NOMO-1 treated with dmso at 0.1 percent for 144 hours (cell line): Measurements from ENCODE around the gene MLYCD.

Source experiments
- DNase-seq: peaks from one replicate; lab custom pipeline; 2025; ENCODE audit not compliant: unreplicated experiment; lab: John Stamatoyannopoulos, UW

The MLYCD gene

DNA sequence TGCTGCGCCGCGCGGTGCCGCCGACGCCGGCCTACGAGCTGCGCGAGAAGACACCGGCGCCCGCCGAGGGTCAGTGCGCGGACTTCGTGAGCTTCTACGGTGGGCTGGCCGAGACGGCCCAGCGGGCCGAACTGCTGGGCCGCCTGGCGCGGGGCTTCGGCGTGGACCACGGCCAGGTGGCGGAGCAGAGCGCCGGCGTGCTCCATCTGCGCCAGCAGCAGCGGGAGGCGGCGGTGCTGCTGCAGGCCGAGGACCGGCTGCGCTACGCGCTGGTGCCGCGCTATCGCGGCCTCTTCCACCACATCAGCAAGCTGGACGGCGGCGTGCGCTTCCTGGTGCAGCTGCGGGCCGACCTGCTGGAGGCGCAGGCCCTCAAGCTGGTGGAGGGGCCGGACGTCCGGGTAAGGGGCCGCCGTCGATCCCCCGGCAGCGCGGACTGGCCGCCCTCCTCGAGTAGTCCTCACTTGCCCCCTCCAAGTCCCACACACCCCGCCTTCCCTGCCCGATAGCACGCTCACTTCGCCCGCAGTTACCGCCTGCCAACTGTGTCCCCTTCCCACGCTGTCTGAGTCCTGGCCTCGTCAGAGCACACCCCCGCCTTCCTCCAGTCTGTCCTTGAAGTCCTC is 470 bp downstream of the MLYCD start:
- peak; percentile 19 for DNase-seq

DNA sequence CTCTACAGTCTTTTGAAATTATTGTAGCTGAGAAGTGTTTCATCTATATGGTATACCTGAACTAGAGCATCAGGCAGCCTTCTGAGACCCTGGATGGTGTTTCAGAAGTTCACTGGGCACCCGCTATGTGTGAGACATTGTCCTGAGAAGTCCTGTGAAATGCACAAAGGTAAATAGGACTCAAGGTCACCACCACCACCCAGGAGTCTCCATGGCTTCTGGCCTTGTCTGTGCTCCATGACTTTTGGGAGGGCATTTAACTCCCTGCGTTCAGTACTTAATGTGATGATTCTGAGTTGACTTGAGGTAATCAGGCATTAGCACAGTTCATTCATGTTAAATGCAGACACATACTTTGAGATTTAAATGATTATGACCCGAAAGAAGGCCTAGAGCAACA is 1.1 kb downstream of the MLYCD start:
- no peak for DNase-seq

DNA sequence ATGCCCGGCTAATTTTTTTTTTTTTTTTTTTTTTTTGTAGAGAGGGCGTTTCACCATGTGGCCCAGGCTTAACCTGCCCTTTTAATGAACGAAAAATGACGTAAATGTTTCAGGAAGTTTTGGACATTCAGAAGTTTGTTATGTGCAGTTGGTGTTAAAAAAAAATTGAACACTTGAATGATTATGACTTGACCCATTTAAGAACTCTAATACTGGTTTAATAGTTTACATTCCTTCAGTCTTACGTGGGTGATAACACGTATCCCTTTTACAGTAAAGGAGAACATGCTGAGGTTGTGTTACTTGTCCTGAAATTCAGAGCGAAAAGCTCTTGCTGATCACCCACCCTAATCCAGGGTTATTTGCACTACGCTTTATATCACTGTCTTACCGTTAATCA is 1.7 kb downstream of the MLYCD start:
- no peak for DNase-seq

DNA sequence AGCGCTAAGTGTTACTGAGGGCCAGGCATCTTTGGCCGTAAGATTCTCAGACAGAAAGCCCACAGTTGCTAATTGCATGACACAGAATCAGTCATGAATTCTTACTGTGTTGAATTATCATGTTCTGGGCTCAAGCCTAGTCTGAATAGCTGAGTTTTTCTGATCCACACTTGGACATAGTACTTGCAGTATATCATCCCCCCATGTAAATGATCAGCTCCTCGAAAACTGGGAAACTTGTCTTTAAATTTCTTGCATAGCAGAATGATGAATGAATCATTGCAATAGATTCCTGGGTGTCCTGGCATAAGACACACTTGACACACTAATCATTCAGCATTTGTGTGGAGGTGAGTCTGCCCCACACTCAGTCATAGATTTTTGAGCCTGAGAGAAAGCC is 2.2 kb downstream of the MLYCD start:
- no peak for DNase-seq

DNA sequence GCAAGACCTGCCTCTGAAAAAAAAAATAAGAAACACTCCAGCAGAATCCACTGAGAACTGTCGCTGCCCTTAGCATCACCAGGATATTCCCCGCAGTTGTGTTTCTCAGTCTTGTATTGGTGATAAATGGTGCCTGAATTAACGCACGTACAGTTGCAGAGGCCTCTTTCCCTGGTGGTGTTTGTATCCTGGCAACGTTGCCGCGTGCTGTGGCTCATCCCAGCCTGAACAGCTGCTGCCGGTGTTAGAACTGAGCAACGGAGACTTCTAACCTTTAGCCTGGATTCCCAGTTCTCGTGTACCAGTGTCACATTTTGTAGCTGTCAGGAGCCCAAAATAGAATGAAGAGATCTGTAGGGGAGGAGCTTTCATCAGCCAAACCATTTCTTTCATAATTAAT is 4.8 kb downstream of the MLYCD start:
- no peak for DNase-seq

DNA sequence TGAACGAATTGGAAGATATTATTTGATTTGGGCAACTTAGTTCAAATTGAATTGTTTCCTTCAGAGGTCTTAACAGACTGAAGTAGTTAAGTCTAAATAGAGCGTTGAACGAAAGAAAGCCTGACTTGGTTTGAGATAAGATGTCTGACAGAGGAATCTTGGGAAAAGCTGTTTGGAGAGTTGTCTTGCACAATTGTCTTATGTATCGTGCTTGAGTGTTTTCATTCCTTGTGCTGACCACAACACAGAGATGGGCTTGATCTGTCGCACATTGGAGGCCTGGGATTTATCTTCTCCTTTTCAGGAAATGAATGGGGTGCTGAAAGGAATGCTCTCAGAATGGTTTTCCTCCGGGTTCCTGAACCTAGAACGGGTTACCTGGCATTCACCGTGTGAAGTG is 7.8 kb downstream of the MLYCD start:
- no peak for DNase-seq

DNA sequence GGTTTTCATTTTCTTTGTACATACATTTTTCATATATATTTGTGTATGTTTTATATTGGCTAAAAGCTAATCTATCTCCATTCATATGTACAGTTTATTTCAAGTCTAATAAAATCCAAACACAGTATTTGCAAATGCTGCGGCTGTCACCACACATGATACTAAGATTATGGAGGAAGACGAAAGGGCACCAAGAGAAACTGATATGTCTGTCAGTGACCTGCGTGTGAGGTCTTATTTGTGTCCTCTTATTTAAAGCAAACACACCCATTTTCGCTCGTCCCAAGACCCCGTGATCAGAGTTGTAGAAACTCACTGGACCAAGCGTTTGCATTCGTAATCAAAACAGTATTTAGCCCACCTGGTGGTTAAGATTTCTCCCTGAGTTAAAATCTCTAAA is 8.2 kb downstream of the MLYCD start:
- DNase-seq: no peak

DNA sequence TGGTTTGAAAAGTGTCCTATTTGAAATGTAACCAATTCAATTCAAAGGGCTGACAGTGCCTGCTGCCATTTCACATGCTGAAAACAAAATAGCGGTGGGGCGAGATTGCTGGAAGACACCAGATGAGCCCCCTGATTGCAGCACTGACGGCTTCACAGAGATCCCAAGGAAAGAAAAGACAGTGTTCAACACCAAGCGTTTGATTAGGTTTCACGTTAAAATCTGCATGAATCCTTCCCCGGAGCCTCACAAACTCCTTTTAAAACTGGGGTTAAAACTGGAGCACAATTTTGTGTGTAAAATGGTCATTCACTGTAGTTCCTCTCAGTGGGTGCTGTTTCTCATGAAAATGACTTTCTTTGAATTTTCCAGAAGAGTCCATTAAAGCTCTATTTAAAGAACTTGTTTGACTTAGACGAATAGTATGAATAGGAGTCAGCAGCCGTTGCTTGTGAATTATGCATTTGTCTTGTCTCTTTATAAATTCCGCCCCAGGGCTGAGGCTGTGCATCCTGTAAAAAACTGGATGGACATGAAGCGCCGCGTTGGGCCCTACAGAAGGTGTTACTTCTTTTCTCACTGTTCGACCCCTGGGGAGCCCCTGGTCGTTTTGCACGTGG is 8.8 kb downstream of the MLYCD start:
- DNase-seq: no peak

DNA sequence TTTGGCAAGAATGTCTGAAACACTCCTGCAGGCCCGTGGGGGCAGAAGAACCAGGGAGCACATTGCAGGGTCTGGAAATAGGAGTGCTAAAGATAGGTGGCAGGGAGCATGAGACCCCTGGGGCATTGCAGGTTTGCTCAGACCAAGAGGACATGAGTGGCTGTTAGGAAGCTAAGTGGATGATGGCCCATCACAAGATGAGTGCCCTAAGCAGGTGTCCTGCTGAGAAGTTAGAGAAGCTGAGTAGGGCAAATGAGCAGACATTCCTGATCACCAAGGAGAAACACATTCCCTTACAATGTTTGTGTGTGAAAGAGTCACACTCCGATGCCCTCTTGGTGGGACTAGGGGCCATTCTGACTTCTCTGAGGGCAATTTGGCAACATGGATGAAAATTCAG is 9.9 kb downstream of the MLYCD start:
- DNase-seq: no peak

DNA sequence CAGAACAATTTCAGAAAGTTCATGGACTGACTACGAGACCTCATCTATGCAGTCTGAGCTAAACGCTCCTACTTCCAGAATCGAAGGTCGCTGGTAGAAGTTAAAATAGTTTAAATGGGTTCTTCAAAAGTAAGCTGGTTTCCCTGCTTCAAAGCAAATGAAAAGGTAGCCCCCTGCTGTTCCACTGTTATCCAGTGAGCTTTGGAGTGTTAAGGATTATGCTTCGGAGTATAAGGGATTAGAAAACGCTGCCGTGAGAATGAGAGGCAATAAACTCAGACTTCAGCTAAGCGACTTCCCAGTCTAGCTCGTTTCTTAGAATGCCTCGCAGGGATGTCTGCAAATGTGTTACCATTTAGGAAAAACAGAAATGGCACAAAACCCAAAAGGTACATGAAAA is 12.4 kb downstream of the MLYCD start:
- no peak for DNase-seq

DNA sequence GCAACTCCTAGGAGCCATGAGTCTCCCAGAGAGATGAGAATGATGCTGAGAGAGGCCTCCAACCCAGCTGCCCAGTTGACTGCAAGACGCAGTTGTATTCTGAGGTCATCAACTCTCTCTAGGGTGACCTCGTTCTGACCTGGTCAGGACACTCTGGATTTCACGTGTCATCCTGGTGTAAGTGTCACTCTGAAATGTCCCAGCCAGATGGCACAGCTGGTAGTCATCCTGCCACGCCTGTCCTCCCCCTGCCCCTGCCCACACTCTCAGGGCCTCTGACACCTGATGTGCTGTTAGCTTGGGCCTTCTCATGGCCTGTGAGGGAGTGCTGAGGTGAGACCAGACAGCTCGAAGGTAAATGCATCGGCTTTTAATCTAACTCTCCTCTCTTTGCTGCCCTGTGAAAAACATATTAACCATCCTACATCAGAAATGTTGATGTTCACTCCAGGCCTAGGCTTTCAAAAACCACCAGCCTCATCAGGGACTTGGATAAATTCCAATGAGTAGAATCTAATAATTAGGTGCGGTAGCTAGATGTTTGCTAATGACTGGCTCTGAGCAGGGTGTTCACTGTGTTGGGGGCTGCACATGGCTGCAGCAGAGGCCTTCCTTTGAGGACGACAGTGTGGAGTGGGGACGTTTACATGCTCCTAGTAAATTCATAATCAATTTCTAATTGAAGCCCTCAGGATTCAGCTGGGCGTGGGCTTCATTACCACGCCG is 13.8 kb downstream of the MLYCD start:
- DNase-seq: no peak

DNA sequence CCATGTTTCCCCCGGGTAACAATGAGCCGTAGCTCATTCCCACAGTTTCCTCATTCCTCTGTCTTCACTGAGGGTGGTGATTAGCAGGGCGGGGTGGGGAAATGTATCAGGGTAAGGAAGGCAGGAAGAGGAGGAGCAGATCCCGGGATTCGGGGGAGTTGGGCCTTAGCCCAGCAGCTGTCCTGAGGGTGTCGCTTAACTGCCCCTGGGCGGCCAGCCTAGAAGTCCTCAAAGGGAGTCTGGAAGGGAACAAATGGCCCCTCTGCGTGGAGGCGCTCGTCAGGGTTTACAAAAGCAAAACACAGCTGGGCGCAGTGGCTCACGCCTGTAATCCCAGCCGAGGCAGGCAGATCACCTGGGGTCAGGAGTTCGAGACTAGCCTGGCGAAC is 14.3 kb downstream of the MLYCD start:
- no peak for DNase-seq

DNA sequence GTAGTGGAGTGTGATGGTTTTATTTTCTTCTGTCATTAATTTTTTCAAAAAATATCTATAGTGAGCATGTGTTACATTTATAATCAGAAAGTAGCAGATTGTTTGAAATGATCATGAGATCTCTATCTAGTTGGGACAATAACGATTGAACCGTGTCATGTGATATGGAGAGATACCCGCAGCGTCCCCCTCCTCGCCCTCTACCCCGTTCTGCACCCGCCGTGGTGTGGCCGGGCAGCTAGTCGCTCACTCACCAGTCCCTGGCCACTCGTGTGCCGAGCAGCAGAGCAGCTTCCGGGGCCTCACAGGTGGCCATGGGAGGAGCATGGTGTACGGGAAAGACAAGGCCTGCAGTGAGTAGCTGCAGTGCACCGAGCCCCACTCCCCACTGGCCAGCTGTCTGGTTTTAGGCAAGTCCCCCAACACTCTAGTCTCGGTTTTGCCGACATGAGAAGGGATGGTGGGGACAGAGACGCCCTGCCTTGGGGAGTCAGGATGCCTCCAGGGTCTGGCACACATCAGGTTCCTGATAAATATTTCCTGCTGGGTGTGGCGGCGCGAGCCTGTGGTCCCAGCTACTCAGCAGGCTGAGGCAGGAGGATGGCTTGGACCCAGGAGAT is 15.3 kb downstream of the MLYCD start:
- no peak for DNase-seq

DNA sequence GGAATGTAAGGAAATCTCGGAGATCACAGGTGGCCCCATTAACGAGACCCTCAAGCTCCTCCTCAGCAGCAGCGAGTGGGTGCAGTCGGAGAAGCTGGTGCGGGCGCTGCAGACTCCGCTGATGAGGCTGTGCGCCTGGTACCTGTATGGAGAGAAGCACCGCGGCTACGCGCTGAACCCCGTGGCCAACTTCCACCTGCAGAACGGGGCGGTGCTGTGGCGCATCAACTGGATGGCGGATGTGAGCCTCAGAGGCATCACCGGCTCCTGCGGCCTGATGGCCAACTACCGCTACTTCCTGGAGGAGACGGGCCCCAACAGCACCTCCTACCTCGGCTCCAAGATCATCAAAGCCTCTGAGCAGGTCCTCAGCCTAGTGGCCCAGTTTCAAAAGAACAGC is 16.2 kb downstream of the MLYCD start:
- DNase-seq: no peak

DNA sequence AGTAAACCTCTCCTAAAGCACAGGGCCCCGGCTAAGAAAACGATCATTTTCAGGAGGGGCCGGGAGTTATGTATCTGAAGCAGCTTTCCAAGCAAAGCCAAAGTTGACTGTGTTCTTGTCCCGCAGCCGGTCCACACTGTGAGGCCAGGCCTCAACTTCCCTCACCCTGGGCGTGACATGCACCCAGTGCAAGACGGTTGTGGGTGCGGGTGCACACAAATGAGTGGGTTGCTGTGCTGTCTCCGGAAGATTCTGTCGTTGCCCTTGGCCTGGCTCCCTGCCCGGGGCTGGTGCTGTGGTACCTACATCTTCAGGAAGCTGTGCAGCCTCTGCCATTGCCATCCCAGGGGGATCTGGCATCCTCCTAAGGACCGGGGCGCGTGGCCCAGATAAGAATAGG is 16.6 kb downstream of the MLYCD start:
- DNase-seq: no peak

DNA sequence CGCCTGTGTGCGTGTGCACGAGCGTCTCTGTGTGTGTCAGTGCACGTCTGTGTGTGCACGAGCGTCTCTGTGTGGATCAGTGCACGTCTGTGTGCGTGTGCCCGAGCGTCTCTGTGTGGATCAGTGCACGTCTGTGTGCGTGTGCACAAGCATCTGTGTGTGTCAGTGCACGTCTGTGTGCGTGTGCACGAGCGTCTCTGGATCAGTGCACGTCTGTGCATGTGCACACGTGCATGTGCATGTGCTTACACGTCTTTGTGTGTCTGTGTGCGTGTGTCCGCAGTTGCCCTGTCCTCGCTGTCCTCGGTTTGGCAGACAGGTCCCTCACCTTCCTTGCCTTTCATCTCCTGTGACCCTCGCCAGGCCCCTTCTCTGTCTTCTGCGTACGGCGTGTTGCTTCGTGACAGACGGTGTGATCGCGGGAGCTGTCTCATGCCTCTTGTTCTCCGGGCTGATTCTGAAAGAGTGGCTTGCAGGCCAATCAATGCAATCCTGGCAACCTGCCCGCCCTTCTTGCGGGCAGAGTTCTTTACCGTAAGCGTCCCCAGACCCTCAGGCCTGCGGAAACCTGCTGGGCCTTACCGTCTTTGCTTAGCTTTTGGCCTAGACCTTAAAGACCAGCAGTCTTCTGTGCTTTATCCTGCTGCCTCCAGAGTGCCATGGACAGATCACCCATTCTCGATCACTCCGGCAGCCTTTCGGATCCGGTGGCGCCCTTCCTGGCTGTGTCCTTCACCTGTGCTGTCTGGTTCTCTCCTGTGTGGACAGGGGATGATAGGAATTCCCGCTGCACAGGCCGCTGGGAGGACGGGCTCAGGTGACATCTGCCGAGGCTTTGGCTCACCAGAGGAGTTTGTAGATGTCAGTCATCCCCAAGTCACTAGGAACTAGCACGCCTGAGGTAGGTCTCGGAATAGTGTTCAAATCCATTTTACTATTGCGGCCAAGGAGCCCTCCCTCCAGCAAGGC is 18.5 kb downstream of the MLYCD start:
- no peak for DNase-seq

DNA sequence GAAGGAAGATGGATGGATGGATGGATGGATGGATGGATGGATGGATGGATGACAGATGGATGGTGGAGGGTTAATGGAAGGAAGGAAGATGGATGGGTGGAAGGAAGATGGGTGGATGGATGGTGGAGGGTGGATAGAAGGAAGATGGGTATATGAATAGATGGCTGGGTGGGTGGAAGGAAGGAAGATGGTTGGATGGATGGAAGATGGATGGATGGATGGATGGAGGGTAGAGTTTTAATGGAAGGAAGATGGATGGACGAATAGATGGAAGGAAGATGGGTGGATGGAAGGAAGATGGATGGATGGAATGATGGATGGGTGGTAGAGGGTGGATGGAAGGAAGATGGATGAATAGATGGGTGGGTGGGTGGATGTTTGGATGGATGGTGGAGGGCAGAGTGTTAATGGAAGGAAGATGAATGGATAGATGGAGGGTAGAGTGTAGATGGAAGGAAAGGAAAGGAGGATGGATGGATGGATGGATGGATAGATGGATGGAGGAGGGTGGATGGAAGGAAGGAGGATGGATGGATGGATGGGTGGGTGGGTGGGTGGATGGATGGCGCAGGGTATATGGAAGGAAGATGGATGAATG is 22.1 kb downstream of the MLYCD start:
- no peak for DNase-seq

DNA sequence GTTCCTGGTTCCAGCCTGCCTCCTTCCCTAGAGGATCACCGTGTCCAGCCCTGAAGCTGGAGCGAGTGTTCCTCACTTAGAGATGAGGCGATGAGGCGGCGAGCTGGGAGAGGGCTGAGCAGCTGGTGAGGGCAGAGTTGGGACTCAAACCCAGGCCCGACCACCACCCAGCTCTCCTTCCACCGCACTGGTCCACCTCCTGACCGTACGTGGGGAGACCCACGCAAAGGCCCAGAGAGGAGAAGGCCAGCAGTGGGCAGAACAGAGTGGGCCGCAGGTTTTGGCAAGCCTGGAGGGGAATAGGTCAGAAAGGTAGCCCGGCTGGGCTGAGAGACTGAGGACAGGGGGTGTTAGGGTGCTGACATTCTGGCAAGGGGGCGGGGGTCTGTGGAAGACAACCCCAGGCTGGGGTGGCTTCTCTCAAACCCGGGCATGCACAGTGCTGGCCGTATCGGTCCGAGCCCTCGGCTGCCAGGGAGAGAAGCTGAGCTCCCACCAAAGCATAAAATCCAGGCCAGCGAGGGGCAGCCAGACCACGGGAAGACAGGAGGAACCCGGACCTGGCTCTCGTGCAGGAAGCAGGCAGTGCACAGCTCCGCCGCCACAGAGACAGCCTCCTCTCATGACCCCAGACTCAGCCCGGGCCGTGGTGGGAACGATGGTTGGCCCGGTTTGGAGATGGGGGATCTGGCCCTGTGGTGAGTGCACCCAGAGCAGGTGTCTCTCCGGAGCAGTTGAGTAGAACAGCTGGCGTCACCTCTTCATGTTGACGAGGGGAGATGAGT is 24.9 kb downstream of the MLYCD start:
- no peak for DNase-seq

DNA sequence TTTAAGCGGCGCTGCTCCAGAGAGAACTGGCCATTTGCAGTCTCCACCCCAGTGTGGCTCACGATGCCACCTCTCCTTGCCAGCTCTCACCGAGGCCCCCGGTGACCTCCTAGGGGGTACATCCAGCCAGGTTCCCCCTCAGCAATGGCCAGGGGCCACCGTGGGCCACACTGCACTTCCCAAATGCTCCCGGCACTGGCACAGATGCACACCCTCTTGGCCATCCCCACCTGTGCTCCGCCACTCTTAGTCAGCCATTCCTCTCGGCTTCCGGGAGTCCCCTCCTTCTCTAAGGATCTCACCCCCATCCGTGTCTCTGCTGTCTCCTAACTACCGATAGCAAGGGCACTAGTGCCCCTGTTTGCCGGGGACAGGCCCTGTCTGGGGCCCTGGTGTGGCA is 25.8 kb downstream of the MLYCD start:
- no peak for DNase-seq
